ENCODE data around the gene SCGN.

DNA sequence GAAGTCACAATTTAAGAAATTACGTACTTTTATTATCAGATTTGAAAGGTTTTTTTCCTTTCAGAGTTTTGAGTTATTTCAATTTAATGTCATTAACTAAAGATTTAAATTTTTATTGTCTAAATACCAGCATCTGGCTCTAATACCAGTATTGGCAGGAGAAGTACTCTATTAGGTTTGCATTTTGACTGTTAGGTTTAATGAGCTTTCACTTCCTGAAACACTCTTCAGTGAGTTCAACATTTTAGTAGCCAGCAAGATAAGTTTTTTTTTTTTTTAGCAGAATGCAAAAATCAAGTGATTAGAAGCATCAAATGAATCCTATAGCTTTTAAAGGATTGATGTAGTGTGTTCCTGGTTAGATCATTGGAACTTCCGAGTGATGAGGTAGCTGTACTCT is 34.0 kb upstream of the SCGN start:
- TF ChIP-seq POLR2A (IDR thresholded peaks at IDR 0.05; ENCODE audit: low read length) (no peak), GATA1 (IDR thresholded peaks at IDR 0.05; ENCODE audit: low read depth, low read length) (no peak)
